Measurements from ENCODE around the gene MOGAT2.
"Not testable (repeated sequence)": the region's sequence is repeated elsewhere in the genome, so short reads cannot be mapped to it uniquely, and the experiment has no call there.

MOGAT2 gene

DNA sequence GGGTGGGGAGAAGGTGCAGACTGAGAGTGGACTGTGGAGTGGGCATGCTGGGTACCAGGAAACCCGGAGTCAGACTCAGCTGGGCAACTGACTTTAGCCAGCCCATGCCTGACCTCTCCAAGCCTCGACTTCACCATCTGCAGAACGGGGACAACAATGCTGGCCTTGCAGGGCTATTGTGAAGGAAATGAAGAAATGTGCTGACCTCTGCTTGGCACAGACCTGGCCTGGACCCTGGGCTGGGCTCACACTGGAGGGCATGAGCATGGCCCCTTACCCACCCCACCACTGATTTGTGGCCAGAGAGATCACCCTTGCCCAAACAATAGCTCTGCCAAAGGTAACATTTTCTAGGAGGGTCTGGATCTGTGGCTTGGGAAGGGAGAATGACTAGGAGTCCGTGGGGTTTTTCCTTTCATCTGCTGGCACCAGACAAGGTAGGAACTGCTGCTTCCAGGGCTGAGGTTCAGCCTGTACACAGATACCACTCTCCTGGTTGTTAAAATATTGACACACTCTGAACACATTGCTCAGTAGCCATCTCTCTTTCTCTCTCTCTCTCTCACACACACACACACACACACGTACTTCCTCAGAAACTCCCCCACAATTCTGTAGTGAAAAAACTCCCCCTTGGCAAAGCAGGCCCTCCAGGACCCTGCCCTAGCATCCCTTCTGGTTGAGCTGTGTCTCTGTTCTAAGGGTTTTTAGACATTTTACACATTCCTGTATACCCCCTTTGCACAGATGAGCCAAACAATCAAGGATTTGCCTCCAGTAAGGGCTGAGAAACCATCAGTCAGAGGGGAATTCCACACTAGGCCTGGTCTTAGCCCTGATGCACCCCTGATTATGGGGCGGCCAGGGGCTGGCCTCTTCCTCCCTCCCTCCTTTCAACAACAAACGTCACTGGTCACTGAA lies 1.0 kb downstream of the MOGAT2 start:
- FAIRE-seq, result no peak
- DNase-seq (ENCODE audit: extremely low spot score, insufficient read length, low read depth), result no peak

DNA sequence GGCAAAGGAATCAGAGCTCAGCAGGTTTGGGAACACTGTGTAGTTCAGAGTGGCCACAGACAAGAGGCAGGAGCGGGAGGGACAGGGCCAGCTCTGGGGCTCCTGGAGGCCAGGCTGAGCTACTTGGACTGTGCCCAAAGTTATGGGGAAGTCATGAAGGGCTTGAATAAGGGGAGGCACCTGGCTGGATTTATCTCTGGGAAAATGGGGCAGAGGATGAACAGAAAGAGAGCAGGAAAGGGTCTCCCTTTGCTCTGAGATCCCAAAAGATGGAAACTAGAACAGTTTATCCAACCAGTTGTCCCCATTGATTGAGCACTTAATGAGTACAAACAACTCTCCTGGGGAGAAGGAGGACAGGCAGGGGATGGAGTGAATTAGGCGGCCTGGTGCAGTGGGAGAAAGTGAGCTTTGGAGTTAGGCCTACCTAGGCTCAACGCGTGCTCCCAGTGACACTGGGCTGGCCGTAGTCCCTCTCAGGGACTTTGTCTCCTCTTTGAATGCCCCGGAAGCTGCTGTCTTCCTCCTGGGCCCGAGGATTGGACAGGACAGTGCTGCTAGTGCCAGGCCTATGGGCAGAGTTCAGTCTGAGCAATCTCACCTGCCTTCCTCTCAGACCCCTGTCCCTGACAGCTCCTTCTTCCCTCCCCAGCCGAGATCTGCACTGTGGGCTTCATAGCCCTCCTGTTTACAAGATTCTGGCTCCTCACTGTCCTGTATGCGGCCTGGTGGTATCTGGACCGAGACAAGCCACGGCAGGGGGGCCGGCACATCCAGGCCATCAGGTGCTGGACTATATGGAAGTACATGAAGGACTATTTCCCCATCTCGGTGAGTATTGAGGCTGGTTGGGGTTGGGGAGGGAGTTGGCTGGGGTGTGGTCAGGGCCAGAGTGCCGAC lies 2.0 kb downstream of the MOGAT2 start:
- FAIRE-seq (no peak), DNase-seq (ENCODE audit: extremely low spot score, insufficient read length, low read depth) (no peak)

DNA sequence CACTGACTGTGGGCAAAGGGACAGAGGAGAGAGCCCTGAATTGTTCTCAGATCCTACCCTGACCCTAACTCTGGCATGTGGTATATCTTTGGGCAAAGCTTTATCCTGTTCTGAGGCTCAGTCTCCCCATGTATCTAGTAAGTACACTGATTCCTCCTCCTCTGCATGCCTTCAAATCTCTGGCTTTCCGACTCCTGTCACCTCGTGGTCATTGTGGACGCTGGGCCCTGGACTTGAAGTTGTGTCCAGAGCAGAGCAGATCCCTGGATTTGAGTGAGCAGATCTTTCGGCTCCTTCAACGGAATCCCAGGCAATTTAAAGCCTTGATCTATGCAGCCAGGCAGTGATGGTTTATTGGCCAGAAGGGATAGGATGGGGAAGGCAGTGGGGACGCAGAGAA lies 3.0 kb downstream of the MOGAT2 start:
- no peak for FAIRE-seq
- no peak for DNase-seq (ENCODE audit: extremely low spot score, insufficient read length, low read depth)

DNA sequence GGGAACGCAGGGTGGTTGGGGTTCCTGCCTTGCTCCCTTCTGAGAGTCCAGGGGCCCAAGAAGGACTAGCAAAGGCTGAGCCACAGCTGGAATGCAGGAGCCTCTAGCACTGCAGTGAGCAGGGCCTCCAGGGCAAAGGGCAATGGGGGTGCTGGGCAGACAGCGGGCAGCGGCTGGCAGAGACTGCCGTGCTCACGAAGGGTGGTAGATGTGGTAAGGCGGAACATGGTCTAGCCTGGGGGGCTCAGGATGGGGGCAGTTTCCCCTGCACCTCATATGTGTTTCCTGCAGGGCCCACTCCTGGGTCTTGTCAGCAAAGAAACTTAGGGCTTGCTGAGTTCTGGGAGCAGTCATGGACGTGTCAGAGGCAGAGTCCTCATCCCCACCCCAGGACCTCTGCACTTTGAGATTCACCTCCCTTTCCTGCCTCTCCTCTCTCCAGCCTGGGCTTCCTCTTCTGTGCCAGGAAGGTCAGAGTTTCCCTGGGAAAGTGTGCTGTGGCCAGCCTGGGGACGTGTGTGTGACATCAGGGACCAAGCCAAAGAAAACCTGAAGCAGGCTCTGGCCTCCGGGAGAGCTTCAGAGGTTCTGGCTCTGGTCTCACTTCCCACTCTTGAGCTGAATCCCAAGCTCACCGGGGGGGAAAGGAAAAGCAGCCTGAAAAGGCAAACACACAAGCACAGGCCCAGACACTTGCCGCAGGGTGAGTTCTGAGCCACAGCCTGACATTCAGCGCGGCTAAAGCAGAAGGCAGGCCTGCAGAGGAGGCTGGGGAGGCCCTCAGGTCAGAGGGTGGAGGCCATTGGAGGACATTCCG lies 4.4 kb downstream of the MOGAT2 start:
- DNase-seq (ENCODE audit: extremely low spot score, insufficient read length, low read depth), result no peak
- no peak for FAIRE-seq

GRCh38 chr11:75722669-75723042 lies 5.0 kb downstream of the MOGAT2 start:
- DNase-seq (ENCODE audit: extremely low spot score, insufficient read length, low read depth) (no peak), FAIRE-seq (no peak)

DNA sequence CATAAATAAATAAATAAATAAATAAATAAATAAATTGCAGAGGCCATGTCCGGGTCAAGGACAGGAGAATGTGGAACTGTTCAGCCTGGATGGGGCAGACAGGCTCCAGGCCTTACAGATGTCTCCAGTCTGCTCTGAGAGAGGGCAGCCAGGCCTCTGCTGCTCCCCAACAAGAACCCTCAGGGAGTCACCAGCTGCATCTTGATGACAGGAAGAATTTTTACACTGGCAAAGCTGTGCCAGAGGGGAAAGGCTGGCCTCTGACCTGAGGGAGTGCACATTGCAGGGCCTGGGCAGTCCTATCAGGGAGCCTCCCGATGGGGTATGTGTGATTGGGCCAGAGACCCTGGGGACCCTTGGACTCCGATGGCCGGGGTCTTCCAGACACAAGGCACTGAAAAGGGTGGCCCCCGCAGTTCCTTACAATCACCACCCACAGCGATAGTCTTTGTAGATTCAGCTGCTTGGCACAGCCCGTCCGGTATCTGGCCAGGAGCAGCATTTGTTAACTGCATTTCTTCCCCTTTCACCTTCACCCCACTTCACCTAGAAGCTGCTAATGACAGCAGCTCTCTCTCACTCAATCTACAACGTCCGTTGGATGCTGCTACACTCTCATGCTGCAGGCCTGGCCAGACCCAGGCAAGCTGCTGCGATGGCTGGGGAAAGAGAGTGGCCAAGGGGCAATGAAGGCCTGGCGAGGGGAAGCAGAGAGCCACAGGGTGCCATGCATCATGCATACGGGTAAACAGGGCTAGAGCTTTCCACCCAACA lies 8.1 kb downstream of the MOGAT2 start:
- DNase-seq (ENCODE audit: extremely low spot score, insufficient read length, low read depth) (no peak), FAIRE-seq (no peak)

DNA sequence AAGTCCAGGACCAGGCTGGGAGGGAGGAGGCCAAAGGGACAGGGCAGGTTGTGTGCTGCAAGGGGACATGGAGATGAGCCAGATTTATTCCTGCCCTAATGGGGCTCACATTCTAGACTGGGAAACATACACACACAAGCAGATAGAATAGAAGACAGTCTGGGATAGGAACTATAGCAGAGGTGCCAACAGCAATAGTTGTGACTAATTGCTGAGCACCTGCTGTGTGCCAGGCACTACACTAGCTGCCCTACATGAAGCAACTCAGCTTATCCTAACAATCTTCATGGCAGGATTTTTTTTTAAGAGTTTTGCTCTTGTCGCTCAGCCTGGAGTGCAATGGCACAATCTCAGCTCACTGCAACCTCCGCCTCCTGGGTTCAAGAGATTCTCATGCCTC lies 11.4 kb downstream of the MOGAT2 start:
- no peak for FAIRE-seq
- DNase-seq (ENCODE audit: extremely low spot score, insufficient read length, low read depth), result no peak

DNA sequence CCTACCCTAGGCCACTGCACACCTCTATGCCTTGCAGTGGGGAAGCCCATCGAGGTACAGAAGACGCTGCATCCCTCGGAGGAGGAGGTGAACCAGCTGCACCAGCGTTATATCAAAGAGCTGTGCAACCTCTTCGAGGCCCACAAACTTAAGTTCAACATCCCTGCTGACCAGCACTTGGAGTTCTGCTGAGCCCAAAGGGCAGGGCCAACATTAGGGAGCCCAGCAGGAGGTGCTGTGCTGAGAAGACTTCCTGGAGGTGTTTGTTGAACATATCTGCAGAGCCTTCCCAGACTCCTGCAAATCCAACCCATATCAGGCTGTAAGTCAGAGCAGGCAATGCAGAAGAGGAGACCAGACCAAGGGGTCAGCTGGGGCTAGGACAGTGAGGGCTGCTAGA lies 13.5 kb downstream of the MOGAT2 start:
- FAIRE-seq (no peak), DNase-seq (ENCODE audit: extremely low spot score, insufficient read length, low read depth) (no peak)

DNA sequence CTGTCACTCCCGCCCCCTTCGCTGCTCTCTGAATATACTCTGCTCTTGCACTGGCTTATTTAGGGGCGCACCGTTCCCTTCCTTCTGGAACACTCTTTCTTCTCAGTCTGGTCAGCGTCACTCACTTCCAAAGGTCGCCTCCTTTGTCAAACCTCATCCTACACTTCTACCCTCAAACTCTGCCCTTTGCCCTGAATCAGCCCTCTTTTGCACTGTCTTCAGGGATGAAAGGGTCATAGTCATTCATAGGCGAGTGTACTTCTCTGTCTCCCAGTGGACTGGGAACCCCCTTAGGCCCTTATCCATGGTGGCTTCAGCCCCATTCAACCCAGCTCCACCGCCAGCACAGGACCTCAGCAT lies 15.4 kb downstream of the MOGAT2 start:
- DNase-seq (ENCODE audit: extremely low spot score, insufficient read length, low read depth) (no peak), FAIRE-seq (no peak)

DNA sequence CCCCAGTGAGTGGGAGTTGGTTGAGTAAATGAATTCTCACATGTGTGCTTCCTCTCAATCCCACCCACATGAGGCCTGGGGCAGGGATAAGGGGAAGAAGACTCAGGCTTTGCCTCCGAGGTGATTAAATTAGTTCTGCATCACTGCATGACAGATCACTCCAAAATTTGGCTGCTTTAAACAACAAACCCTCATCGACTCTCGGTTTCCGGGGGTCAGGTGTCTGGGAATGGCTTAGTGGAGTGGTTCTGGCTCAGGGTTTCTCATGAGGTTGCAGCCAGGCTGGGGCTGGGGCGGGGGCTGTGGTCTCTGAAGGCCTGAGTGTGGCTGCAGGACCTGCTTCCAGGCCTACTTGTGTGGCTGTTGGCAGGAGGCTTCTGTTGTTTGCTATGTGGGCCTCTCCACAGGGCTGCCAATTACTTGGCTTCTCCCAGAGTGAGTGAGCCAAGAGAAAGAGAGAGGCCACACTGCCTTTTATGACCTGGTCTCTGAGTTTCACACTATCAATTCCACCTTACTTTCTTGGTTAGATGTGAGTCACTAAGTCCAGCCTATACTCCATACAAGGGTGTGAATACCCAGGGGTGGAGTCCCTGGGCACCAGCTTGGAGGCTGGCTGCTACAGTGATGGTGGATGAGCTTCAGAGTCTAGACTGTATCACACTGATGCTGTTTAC lies 15.9 kb downstream of the MOGAT2 start:
- DNase-seq (ENCODE audit: extremely low spot score, insufficient read length, low read depth) (no peak), FAIRE-seq (no peak)

GRCh38 chr11:75734491-75735180 lies 17.0 kb downstream of the MOGAT2 start:
- no peak for FAIRE-seq
- DNase-seq (ENCODE audit: extremely low spot score, insufficient read length, low read depth), result no peak

GRCh38 chr11:75735181-75735845 lies 17.7 kb downstream of the MOGAT2 start:
- FAIRE-seq, result no peak
- DNase-seq (ENCODE audit: extremely low spot score, insufficient read length, low read depth), result no peak

DNA sequence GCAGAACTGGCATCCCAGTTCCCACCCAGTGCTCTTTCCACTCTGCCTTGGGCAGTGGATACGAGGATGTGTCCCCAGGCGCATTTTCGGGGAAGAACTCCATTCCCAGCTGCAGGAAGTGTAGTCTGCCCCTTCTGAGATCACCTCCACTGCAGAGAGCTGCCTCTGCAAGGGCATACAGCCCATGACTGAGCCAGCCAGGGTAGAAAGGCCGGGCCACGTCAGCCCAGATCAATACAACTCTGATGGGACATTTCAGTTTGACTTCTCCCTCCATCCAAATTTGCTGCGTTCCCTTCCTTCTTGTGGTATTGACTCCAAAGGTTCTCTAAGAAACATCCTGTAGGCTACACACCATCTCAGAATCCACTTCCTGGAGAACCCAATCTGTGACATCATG lies 19.7 kb downstream of the MOGAT2 start:
- no peak for DNase-seq (ENCODE audit: extremely low spot score, insufficient read length, low read depth)
- no peak for FAIRE-seq

DNA sequence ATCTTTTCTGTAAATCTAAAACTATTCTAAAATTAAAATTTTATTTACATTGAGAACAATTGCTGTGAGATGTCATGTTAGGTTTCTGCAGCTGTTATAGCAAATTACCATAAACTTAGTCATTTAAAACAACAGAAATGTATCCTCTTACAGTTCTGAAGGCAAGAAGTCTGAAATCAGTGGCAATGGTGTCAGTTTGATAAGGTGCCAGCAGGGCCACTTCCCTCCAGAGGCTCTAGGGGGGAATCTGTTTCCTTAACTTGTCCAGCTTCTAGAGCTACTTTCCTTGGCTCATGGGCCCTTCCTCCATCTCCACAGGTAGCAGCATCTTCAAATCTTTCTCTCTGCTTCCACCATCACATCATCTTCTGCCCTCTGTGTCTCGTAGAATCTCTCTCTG lies 23.0 kb downstream of the MOGAT2 start:
- no peak for FAIRE-seq

GRCh38 chr11:75743159-75743558 lies 25.5 kb downstream of the MOGAT2 start:
- not testable (repeated sequence) for FAIRE-seq; DNase-seq (ENCODE audit: extremely low spot score, insufficient read length, low read depth)

More for the DNA sequence above, 23.0 kb downstream of the MOGAT2 start:
- no peak for DNase-seq (ENCODE audit: extremely low spot score, insufficient read length, low read depth)

- FAIRE-seq, result no peak
- DNase-seq (ENCODE audit: extremely low spot score, insufficient read length, low read depth), result no peak
These were observed 26.3 kb downstream of the MOGAT2 start for GRCh38 chr11:75743711-75744563.

DNA sequence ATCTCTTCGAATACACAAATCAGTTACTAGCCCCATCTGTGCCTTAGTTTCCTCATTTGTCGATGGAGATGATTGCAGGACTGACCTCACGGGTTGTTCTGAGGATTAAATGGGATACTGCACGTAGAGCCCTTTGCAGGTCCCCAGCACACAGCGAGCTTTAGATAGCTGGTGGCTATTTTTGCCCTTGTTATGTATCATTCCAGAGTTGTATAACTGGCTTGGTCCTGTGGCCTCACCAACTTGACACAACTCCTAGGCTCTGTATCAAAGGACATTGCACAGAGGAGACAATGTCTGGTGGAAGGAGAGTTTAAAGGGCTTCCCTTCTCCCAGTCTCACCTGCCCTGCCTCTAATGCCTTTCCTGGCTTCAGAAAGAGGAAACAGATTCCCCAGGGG lies 28.2 kb downstream of the MOGAT2 start:
- FAIRE-seq, result no peak
- DNase-seq (ENCODE audit: extremely low spot score, insufficient read length, low read depth), result no peak
